Activated gamma-delta T cell treated with anti-CD3 and anti-CD28 coated beads, Interleukin-2, amount 50 U/mL, for 16 hours (primary cell): ENCODE data around the gene NSDHL.

ENCODE experiments used
- DNase-seq: peaks from one replicate; pipeline ENCODE4 v3.0.0-alpha.2; 2020; ENCODE audit warnings: low read depth

Gene NSDHL

GRCh38 chrX:152844256-152844655 is 13.4 kb downstream of the NSDHL start:
- DNase-seq, result no peak

DNA sequence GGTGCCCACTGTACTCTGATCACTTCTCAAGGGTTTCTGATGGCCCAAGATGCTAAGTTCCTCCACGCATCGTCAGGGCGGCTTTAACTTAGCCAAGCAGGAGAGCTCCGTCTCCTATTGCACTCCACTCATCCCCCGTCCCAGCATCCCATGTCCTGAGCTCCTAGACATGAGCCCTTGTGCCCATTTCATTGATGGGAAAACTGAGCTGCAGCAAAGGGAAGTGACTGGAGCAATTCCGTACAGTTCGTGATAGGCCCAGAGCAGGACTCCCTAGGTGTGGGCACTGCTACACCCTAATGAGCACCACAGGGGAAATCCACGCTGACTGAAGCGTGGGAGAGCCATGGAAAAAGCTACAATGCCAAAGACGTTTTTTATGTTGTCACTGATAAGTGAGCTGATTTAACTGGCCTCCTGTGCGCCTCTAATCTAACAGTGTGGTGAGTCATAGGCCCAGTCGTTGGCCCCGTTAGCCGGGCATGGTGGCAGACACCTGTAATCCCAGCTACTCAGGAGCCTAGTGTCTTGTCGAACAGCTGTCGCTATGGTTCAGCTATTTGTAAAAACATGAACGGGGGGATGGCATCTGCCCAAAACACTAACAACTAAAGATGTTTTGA is 14.9 kb downstream of the NSDHL start:
- DNase-seq, result no peak

GRCh38 chrX:152847281-152847680 is 16.4 kb downstream of the NSDHL start:
- no peak for DNase-seq

DNA sequence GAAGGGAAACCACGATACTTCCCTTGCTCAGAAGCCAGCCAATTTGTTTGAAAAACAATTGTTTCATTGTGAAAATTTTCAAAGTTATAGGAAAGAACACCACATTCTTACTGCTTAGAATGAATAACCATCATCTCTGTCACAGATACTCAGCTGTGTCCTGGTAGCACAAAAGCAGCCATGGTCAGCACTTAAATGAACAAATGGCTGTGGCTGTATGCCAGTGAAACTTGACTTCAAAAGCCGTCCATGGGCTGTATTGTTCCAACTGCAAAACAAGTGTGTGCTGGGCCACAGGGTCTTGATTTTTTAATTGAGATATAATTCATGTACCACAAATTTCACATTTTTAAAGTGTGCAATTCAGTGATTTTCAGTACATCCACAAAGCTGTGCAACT is 19.6 kb downstream of the NSDHL start:
- no peak for DNase-seq

GRCh38 chrX:152853986-152854385 is 23.1 kb downstream of the NSDHL start:
- DNase-seq, result no peak

- DNase-seq, result no peak
Observed at GRCh38 chrX:152861116-152861515, 30.3 kb downstream of the NSDHL start.

GRCh38 chrX:152861826-152862225 is 31.0 kb downstream of the NSDHL start:
- no peak for DNase-seq

GRCh38 chrX:152865232-152865920 is 34.5 kb downstream of the NSDHL start:
- no peak for DNase-seq

DNA sequence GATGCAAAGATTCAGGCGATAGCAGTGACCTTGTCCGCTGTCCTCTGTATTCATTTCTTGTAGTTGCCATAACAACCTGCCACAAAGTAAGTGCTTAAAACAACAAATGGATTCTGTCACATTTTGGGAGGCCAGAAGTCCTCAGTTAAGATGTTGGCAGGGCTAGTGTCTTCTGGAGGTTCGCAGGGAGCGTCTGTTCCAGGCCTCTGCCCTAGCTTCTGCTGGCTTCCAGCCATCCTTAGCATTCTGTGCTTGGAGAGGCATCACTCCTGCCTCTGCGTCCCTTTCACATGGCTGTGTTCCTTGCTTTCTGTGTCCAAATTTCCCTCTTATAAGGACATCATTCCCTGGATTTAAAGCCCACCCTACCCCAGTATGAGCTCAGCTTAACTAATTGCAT is 35.5 kb downstream of the NSDHL start:
- DNase-seq, result no peak

DNA sequence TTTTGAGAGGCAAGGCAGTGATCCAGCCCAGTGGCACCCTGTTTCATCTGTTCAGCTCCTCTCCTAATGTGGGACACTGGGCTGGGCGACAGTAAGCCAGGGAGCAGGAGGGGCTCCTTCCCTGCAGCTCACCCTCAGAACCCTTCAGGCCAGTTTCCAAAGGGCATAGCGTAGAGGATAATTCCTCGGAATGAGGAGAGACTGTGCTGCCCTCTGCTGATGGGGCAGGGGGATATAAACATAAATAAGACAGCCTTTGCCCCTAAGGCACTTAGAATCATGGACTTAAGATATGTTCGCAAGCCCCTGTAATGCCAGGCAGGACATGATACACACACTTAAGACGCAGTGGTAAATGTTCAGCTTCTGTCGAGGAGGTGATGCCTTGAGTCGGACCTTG is 39.1 kb downstream of the NSDHL start:
- no peak for DNase-seq

- DNase-seq, result no peak
Observed at GRCh38 chrX:152871260-152871659, 40.4 kb downstream of the NSDHL start.

DNA sequence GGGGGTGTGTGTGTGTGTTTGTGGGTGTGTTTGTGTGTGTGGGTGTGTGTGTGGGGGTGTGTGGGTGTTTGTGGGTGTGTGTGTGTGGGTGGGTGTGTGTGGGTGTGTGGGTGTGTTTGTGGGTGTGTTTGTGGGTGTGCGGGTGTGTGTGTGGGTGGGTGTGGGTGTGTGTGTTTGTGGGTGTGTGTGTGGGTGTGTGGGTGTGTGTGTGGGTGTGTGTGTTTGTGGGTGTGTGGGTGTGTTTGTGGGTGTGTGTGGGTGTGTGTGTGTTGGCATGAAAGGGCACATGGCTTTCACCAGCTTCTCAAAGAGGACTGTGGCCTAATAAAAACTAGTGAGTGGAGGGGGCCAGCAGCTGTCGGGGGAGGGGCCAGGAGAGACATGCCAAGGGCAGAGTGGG is 41.7 kb downstream of the NSDHL start:
- no peak for DNase-seq

DNA sequence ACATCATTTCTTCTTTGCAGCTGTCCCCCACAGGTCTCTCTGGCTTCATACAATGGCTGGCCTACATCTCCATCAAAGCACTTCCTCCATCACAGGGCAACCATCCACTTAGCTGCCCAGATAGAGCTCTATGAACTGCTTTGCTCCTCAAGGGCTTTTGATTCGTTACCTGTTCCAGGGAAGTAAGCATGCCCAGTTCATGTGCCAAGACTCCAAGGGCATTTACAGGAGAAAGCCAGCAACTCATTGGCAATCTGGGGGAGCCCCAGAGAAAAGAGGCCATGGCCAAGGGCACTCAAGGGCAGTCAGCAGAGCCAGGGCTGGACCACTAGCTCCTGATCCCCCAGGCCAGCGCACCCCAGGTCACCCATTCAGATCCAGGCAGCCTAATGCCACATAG is 42.5 kb downstream of the NSDHL start:
- DNase-seq, result no peak

DNA sequence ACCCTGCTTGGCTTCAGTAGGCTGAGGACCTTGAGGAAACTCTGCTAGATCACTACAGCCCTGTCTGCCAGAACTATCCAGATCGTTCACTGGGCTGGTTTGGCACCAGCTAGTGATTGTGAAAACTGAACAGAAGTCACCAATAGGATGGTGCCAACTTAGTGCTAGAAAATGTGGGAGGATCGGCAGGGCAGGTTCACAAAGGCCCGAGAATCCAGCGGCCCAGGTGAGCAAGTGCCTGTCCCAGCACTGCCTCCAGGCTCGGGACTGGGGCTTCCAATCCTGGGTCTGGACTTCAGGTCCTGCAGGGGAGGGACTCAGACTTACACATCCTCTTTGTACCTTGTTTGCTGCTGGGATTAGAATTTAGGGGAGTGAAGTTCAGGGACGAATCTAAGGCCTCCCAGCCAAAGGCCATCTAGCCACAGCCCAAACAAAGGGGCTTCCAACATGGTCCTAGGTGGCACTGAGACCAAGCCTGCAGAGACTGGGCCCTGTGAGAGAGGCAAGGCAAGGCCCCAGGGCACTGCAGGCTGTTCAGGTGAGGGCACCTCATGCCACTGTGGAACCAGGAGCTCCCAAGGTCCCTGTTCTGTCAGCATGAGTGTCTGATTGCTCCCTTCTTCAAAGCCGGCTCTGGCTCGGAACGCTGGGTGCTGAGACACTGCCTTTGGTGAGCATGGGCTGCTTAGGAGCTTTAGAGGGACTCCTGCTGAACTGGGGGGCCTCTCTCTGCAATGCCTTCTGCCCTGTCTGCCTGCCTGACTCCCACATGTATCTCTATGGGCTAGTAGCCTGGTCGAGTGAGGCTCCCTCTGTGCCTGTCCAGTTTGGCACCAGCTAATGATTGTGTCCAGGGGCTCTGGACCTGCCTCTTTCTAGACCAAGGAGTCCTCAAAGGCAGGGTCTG is 46.3 kb downstream of the NSDHL start:
- DNase-seq, result no peak

DNA sequence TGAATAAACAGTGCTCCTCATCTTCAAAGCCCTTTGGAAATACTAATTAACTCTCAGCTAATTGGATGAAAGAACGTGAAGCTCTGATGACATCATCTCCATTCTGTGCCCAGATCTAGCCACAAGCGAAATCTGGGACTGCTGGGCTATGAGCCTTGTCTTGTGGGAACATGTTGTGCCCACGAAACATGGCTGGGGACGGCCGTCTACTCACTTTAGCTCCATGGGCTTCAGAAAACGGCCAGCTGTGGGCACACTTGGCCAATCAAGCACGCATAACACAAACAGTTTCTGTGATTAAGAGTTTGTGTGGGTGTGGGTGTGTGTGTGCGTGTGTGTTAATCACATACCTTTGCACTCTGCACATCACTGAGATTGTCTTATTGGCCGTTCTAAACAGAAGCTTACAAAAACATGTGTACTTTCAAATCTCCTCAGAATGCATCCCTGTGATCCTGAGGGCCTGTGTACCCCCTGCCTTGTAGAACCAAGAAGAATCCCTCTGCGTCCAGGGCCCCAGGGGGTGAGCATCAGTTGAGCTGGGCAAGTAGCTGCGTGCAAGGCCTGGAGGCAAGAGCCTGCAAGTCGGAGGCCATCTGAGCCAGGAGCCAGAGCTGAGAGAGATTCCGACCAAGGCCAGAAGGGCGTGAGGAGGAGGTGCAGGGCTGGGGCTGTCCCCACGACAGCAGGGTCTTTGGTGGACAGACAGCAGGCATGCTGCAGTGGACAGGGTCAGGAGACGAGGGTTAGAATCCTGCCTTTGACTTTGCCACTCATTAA is 48.3 kb downstream of the NSDHL start:
- DNase-seq, result no peak

- DNase-seq, result no peak
Observed at GRCh38 chrX:152881289-152881688, 50.4 kb downstream of the NSDHL start.

GRCh38 chrX:152884171-152884570 is 53.3 kb downstream of the NSDHL start:
- DNase-seq, result no peak

DNA sequence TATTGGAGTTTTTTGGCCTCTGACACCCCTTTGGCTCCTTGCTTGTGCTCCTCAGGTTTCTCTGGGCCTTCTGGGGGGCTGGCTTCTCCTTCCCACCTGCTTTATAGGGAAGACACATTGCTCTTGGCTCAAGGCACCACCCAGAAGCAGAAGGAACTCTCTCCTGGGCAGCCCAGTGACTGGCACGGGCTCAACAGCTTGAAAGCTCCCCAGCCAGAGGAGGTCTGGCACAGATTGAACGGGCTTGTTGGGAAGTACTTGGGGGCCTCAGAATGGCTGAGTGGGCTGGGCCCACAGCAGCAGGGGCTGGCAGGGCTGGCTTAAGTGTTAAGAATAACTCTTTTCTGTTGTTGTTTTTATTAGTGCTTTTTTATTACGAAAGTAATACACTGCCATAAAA is 55.9 kb downstream of the NSDHL start:
- DNase-seq, result no peak

- no peak for DNase-seq
Observed at GRCh38 chrX:152892499-152892898, 61.6 kb downstream of the NSDHL start.

GRCh38 chrX:152892999-152893891 is 62.4 kb downstream of the NSDHL start:
- DNase-seq, result no peak

- no peak for DNase-seq
Observed at GRCh38 chrX:152893980-152894610, 63.2 kb downstream of the NSDHL start.
